BLaER1 treated with 17β-estradiol and CSF1 and Interleukin-3, amounts not matched to agents 10 nM and 100 nM (cell line): ENCODE results near the gene DNAJB11.

Experiments used
- H3K27ac ChIP-seq, 11 experiments: shearing (Covaris generic); formaldehyde crosslinking; 2 replicates each; pipeline ENCODE4 v1.8.1; 2022
- H3K27me3 ChIP-seq, 11 experiments: shearing (Covaris generic); formaldehyde crosslinking; 2 replicates each; pipeline ENCODE4 v1.8.1; 2022
- H3K36me3 ChIP-seq, 11 experiments: shearing (Covaris generic); formaldehyde crosslinking; 2 replicates each; pipeline ENCODE4 v1.8.1; 2022
- H3K4me1 ChIP-seq, 10 experiments: shearing (Covaris generic); formaldehyde crosslinking; 2 replicates each; pipeline ENCODE4 v1.8.1; 2022
- H3K4me2 ChIP-seq, 11 experiments: shearing (Covaris generic); formaldehyde crosslinking; 2 replicates each; pipeline ENCODE4 v1.8.1; 2022
- H3K4me3 ChIP-seq, 10 experiments: shearing (Covaris generic); formaldehyde crosslinking; 2 replicates each; pipeline ENCODE4 v1.8.1; 2022
- H3K9ac ChIP-seq, 11 experiments: shearing (Covaris generic); formaldehyde crosslinking; 2 replicates each; pipeline ENCODE4 v1.8.1; 2022
- H3K9me3 ChIP-seq, 11 experiments: shearing (Covaris generic); formaldehyde crosslinking; replicated peaks in 1 of 11; 2 replicates each; pipeline ENCODE4 v1.8.1; 2022
- H4K20me1 ChIP-seq, 11 experiments: shearing (Covaris generic); formaldehyde crosslinking; 2 replicates each; pipeline ENCODE4 v1.8.1; 2022
- Cebpa-rat ChIP-seq, 11 experiments: shearing (Covaris generic); IDR thresholded peaks; 2 replicates each; pipeline ENCODE4 v1.8.1; 2022

DNAJB11 gene

DNA sequence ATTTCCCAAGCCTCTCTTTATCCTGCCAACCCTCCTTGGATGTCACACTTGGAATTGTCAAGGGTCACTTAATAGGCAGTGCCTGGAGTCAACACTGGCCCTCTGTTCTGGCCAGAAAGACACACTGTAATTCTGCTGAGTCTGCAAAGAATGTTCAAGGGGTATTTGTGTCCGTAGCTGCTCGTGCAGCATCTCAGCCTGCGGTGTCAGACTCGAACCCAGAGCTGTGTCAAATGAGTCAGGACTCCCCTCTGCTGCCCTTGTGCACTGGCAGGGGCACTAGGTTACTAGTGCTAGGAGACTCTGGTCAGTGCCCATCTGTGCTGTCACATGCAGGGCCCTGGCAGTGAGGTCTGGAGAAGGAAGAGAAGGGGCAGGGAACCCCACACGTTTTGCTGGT lies 41.5 kb downstream of the DNAJB11 start:
- Histone ChIP-seq H3K9ac (no peak overlapping the region), H3K4me2 (no peak overlapping the region), H4K20me1 (no peaks in the 10 kb centered on the region), H3K27me3 (peaks cover 0 to 7% (median 0%) of the 10 kb centered on the region in 11 experiments; a peak in 3 of 22 replicates), H3K27ac (no peak overlapping the region), H3K4me1 (peaks cover 5 to 17% (median 11%) of the 10 kb centered on the region in 10 experiments; a peak in 18 of 20 replicates), H3K9me3 (no peaks in the 10 kb centered on the region), H3K36me3 (no peaks in the 10 kb centered on the region), H3K4me3 (no peak overlapping the region)
- no peak for TF ChIP-seq Cebpa-rat (IDR thresholded peaks at IDR 0.05)

- Histone ChIP-seq H3K36me3 (no peaks in the 10 kb centered on the region), H3K27ac (no peak within 1 kb of the TSS), H3K9me3 (no peaks in the 10 kb centered on the region), H3K27me3 (peaks cover 0 to 7% (median 0%) of the 10 kb centered on the region in 11 experiments; a peak in 3 of 22 replicates), H3K4me3 (no peak within 1 kb of the TSS), H3K4me1 (peaks cover 5 to 19% (median 13%) of the 10 kb centered on the region in 10 experiments; a peak in 18 of 20 replicates), H3K4me2 (peak within 1 kb of the TSS in 3 of 11 experiments; percentile 49 to 53 (median 50); a peak in 2 of 22 replicates), H3K9ac (no peak within 1 kb of the TSS), H4K20me1 (no peaks in the 10 kb centered on the region)
- TF ChIP-seq Cebpa-rat (IDR thresholded peaks at IDR 0.05) = no peak
These were observed 42.5 kb downstream of the DNAJB11 start, which contains the start of gene AHSG for GRCh38 chr3:186612721-186613636. TSS of gene AHSG (plus strand) at chr3:186613060. CDS start at chr3:186613142, 82 bp downstream.

DNA sequence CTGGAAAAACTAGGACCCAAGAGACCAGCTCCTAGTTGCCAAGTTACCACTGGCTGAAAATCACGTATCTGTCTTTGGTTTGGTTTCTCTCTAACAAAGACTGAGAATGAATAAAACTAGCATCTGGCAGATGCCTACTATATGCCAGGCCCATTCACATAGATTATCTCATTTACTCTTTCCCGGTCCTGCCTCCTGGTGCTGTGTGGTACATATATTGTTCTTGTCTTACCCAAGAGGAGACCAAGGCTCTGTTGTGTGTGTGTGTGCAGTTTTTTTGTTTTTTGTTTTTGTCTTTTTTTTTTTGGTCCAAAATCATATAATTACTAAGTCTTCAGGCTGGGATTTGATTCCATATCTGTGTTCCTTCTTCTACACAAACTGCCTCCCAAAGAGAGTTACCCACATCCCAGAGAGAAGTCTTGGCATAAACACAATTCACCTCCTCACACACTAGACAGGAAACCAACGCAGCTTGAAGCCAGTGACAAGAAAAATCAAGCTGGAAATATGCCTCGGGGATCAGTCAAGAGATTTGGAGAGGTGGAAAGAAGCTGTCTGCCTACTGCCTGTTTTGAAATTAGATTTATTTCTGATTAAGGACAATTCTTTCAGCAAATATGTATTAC lies 43.2 kb downstream of the DNAJB11 start:
- H3K4me3 ChIP-seq = no peak overlapping the region
- no peak for TF ChIP-seq Cebpa-rat (IDR thresholded peaks at IDR 0.05)
- peak overlapping the region in 6 of 11 experiments; percentile 49 to 73 (median 55); a peak in 6 of 22 replicates for H3K4me2 ChIP-seq
- H3K27ac ChIP-seq = no peak overlapping the region
- no peaks in the 10 kb centered on the region for H3K9me3 ChIP-seq
- no peaks in the 10 kb centered on the region for H4K20me1 ChIP-seq
- peaks cover 5 to 19% (median 13%) of the 10 kb centered on the region in 10 experiments; a peak in 18 of 20 replicates for H3K4me1 ChIP-seq
- no peak overlapping the region for H3K9ac ChIP-seq
- H3K27me3 ChIP-seq = peaks cover 0 to 7% (median 0%) of the 10 kb centered on the region in 11 experiments; a peak in 3 of 22 replicates
- H3K36me3 ChIP-seq = no peaks in the 10 kb centered on the region

DNA sequence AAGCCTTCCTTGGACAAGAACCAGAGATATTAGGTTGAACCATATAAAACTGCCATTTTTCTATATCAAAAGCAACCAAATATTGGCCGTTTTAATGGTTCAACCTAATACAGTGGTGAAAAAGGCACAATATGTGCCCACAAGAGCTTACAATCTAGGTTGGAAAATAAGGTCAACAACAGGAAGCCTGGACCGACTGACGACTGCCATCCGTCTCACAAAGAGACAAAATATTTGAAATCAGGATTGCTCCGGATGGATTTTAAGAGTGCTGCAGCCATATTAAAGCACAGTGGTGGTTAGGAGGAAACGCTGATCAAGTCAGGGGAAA lies 43.7 kb downstream of the DNAJB11 start:
- H3K36me3 ChIP-seq = no peaks in the 10 kb centered on the region
- TF ChIP-seq Cebpa-rat (IDR thresholded peaks at IDR 0.05) = no peak
- H3K4me3 ChIP-seq = no peak overlapping the region
- no peak overlapping the region for H3K9ac ChIP-seq
- no peaks in the 10 kb centered on the region for H4K20me1 ChIP-seq
- H3K9me3 ChIP-seq = no peaks in the 10 kb centered on the region
- H3K27ac ChIP-seq = no peak overlapping the region
- H3K27me3 ChIP-seq = peaks cover 0 to 7% (median 0%) of the 10 kb centered on the region in 11 experiments; a peak in 3 of 22 replicates
- H3K4me2 ChIP-seq = peak overlapping the region; percentile 18 to 73 (median 50); a peak in 19 of 22 replicates
- peaks cover 5 to 19% (median 13%) of the 10 kb centered on the region in 10 experiments; a peak in 18 of 20 replicates for H3K4me1 ChIP-seq

DNA sequence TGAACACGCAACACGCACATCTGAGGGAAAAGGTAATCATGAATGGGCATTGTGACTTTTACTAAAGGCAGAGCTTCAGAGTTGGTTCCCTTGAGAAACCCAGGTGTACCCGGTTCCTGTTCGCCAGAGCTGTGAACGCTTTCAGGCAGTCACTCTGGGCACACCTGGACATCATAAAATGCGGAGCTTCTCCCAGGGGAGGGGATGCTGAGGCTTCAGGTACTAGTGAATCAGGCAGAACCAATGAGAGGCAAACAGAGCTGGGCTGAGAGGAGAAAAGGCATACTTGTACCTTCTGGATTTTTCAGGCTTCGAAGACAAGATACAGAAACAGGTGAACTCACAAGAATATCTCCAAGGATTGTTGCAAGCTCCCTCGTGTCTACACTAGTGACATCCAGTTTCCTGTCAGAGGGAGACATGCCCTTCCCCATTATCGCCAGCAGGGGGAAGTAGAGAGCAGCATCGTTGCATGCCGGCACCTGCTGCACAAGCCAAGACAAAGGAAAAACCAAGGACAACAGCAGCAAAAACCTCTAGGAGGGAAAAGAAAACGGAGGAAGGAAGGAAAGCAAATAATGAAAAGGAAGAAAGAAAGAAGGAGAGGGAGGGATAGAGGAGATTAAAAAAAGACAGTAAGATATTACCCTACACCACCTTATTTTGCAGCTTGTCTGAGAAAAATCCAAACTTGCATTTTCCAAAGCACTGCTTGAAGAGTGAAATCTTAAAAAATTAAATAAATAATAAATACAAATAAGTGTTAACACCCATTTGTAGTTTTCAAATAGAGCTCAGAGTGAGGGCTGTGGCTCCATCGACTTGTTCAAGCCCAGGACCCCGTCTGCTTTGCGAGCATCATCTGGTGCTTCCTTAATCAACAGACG lies 44.3 kb downstream of the DNAJB11 start:
- TF ChIP-seq Cebpa-rat (IDR thresholded peaks at IDR 0.05) = no peak
- no peak overlapping the region for H3K27ac ChIP-seq
- peaks cover 5 to 19% (median 13%) of the 10 kb centered on the region in 10 experiments; a peak in 18 of 20 replicates for H3K4me1 ChIP-seq
- H3K4me2 ChIP-seq = peak overlapping the region; percentile 18 to 73 (median 50); a peak in 19 of 22 replicates
- H3K9me3 ChIP-seq = no peaks in the 10 kb centered on the region
- no peak overlapping the region for H3K4me3 ChIP-seq
- peaks cover 0 to 7% (median 0%) of the 10 kb centered on the region in 11 experiments; a peak in 3 of 22 replicates for H3K27me3 ChIP-seq
- no peak overlapping the region for H3K9ac ChIP-seq
- H3K36me3 ChIP-seq = no peaks in the 10 kb centered on the region
- H4K20me1 ChIP-seq = no peaks in the 10 kb centered on the region

DNA sequence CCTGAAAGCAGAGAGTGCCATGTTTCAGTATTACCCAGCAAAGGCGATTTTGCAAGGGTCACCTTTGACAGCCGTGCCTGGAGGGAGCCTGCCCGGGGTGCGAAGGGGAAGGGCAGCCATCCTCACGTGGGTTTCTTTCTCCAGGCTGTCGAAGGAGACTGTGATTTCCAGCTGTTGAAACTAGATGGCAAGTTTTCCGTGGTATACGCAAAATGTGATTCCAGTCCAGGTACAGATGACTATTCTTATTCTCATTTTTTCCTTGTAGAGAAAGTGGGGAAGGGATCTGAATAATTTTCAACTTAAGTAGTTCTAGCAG lies 45.7 kb downstream of the DNAJB11 start:
- no peak overlapping the region for H3K4me2 ChIP-seq
- H3K27me3 ChIP-seq = peaks cover 0 to 7% (median 0%) of the 10 kb centered on the region in 11 experiments; a peak in 3 of 22 replicates
- H3K9me3 ChIP-seq = no peaks in the 10 kb centered on the region
- peaks cover 5 to 19% (median 13%) of the 10 kb centered on the region in 10 experiments; a peak in 18 of 20 replicates for H3K4me1 ChIP-seq
- no peak for TF ChIP-seq Cebpa-rat (IDR thresholded peaks at IDR 0.05)
- H3K9ac ChIP-seq = no peak overlapping the region
- no peaks in the 10 kb centered on the region for H3K36me3 ChIP-seq
- no peak overlapping the region for H3K4me3 ChIP-seq
- no peaks in the 10 kb centered on the region for H4K20me1 ChIP-seq
- no peak overlapping the region for H3K27ac ChIP-seq

GRCh38 chr3:186617036-186617946 lies 46.8 kb downstream of the DNAJB11 start:
- H3K4me2 ChIP-seq = peak overlapping the region in 9 of 11 experiments; percentile 19 to 73 (median 40); a peak in 16 of 22 replicates
- TF ChIP-seq Cebpa-rat (IDR thresholded peaks at IDR 0.05) = no peak
- H4K20me1 ChIP-seq = no peaks in the 10 kb centered on the region
- no peak overlapping the region for H3K4me3 ChIP-seq
- peaks cover 0 to 7% (median 0%) of the 10 kb centered on the region in 11 experiments; a peak in 3 of 22 replicates for H3K27me3 ChIP-seq
- no peak overlapping the region for H3K27ac ChIP-seq
- H3K9ac ChIP-seq = peak overlapping the region in 1 of 11 experiments; percentile 27; a peak in 2 of 22 replicates
- no peaks in the 10 kb centered on the region for H3K9me3 ChIP-seq
- no peaks in the 10 kb centered on the region for H3K36me3 ChIP-seq
- H3K4me1 ChIP-seq = peaks cover 5 to 19% (median 13%) of the 10 kb centered on the region in 10 experiments; a peak in 18 of 20 replicates
